NCI-H187 treated with DMSO at 0.1 percent for 48 hours (cell line): ENCODE data around the gene KCNMA1.
A peak's percentile ranks its signal among the peaks of the same experiment; 100 is the strongest.

ENCODE experiments used
- DNase-seq: peaks from one replicate; lab custom pipeline; 2025; lab: John Stamatoyannopoulos, UW

Gene KCNMA1

GRCh38 chr10:77267703-77268675 is 369.6 kb downstream of the KCNMA1 start:
- no peak for DNase-seq

GRCh38 chr10:77266242-77266641 is 371.4 kb downstream of the KCNMA1 start:
- no peak for DNase-seq

- no peak for DNase-seq
Observed at GRCh38 chr10:77264527-77264926, 373.1 kb downstream of the KCNMA1 start.

GRCh38 chr10:77264107-77264506 is 373.5 kb downstream of the KCNMA1 start:
- no peak for DNase-seq

- no peak for DNase-seq
Observed at GRCh38 chr10:77263700-77264099, 373.9 kb downstream of the KCNMA1 start.

- DNase-seq: no peak
Observed at GRCh38 chr10:77261146-77261545, 376.5 kb downstream of the KCNMA1 start.

- DNase-seq: no peak
Observed at GRCh38 chr10:77259171-77259874, 378.3 kb downstream of the KCNMA1 start.

GRCh38 chr10:77256346-77256745 is 381.3 kb downstream of the KCNMA1 start:
- DNase-seq: no peak

- no peak for DNase-seq
Observed at GRCh38 chr10:77253556-77254064, 384.0 kb downstream of the KCNMA1 start.

GRCh38 chr10:77253147-77253545 is 384.5 kb downstream of the KCNMA1 start:
- DNase-seq: no peak

- DNase-seq: no peak
Observed at GRCh38 chr10:77252380-77253146, 385.0 kb downstream of the KCNMA1 start.

GRCh38 chr10:77251297-77252013 is 386.2 kb downstream of the KCNMA1 start:
- DNase-seq: no peak

- no peak for DNase-seq
Observed at GRCh38 chr10:77249901-77250459, 387.6 kb downstream of the KCNMA1 start.

GRCh38 chr10:77248104-77248790 is 389.4 kb downstream of the KCNMA1 start:
- DNase-seq: no peak

GRCh38 chr10:77247031-77247990 is 390.3 kb downstream of the KCNMA1 start:
- DNase-seq: peak; percentile 13

GRCh38 chr10:77245953-77246352 is 391.7 kb downstream of the KCNMA1 start:
- DNase-seq: no peak

- DNase-seq: no peak
Observed at GRCh38 chr10:77244746-77245145, 392.9 kb downstream of the KCNMA1 start.

GRCh38 chr10:77244286-77244685 is 393.3 kb downstream of the KCNMA1 start:
- no peak for DNase-seq

GRCh38 chr10:77241350-77241725 is 396.3 kb downstream of the KCNMA1 start:
- DNase-seq: no peak
